ELF-1 (cell line): Measurements from ENCODE around the gene OR1L6.

Source experiments
- DNase-seq: peaks from one replicate; pipeline ENCODE4 v3.0.0-alpha.2; 2016; ENCODE audit warnings: low read depth, low spot score

Gene OR1L6

GRCh38 chr9:122742003-122742402 lies at the start of gene OR1L6:
TSS of gene OR1L6 (plus strand) at chr9:122742303. CDS start at chr9:122749848, 7,545 bp downstream.
- no peak for DNase-seq

GRCh38 chr9:122695696-122696095 lies 46.4 kb upstream of the OR1L6 start:
- no peak for DNase-seq

GRCh38 chr9:122718038-122718437 lies 24.1 kb upstream of the OR1L6 start:
- no peak for DNase-seq

DNA sequence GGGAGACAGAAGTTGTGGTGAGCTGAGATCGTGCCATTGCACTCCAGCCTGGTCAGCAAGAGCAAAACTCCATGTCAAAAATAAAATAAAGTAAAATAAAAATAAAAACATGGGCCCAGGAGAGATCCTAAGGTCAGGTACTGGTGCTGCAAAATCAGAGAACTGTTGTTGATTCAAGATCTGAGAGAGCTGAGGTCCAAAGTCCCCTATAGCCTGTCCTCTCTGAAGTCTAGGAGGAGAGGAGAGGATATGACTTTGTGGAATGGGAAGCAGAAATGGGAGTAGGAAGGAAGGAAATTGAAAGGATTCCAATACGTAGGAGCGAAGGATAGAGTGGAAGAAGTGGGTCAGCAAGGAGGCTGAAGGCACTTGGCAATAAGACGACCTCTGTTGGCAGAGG lies 22.9 kb upstream of the OR1L6 start:
- DNase-seq: no peak

- no peak for DNase-seq
Measured at GRCh38 chr9:122723690-122724089, 18.4 kb upstream of the OR1L6 start, which contains the start of gene OR1L4. TSS of gene OR1L4 (plus strand) at chr9:122723990. CDS start at chr9:122723990, 0 bp downstream.

DNA sequence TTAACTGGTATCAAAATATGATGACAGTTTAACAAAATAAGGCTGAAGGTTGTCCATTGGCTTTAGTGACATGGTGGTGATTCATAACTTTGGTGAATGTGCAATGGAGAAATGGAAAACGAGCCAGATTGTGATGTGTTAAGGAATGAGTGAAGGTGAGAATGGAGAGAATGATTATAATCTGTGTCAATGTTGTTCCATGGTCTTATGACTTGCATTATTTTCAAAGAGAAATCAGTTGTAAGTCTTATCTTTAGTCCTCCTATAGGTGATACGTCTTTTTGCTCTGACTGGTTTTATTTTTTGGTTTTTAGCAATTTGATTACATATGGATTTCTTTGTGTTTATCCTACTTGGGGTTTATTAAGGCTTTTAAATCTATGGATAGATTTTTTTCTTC lies 12.7 kb downstream of the OR1L6 start:
- DNase-seq: no peak

DNA sequence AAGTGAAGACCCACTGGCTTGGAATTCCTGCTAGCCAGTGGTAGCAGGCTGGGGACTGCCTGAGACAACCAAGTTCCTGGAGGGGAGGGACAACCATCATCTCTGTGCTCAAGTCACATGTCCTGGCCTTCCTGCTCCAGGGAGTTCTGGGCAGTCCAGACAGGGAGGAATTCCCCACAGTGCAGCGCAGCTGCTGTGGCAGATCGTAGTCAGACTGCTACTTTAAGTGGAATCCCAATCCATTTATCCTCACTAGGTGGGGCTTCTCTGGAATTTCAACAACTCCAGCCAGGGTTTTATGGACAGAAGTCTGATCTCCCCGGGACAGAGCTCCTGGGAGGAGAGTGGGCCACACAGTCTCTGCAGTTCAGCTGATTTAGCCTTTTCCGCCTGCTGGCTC lies 25.7 kb downstream of the OR1L6 start:
- peak; percentile 32 for DNase-seq

GRCh38 chr9:122777052-122777451 lies 34.9 kb downstream of the OR1L6 start:
- peak; percentile 39 for DNase-seq

- DNase-seq: peak; percentile 15
Measured at GRCh38 chr9:122777935-122778627, 36.0 kb downstream of the OR1L6 start.

GRCh38 chr9:122779181-122779580 lies 37.1 kb downstream of the OR1L6 start:
- DNase-seq: no peak

DNA sequence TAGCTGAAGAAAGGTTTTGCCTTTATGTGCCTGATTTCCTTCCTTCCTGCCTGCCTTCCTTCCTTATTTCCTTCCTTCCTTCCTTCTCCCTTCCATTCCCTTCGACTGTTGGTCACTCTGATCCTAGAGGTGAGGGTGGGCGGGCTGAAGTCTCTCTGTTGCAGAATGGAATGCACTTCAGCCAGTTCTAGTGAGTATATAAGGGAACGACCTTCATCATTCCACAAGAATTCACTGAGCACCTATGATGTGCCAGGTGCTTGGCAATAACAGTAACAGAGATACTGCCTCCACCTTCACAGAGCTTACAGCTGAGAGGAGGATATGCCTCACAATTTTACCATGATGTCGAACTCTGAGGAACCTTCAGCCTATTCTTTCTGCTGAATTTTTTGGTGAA lies 37.9 kb downstream of the OR1L6 start:
- DNase-seq: no peak

DNA sequence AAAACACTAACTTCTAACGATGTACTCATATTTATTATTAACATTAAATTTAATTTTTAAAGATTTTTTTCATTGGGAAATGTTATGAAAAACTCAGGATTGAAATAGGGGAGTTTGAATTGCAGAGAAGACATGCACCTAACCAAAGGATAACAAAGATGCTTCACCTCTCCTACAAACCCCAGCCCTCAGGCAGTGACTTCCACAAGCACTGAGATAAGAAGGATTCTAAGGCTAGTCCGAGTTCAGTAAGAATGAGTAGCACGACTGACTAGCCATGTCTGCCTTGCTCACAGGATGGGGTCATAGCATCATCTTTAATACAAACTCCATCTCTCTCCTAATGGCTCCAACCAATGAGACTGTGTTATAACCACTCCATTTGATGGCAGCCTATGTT lies 39.6 kb downstream of the OR1L6 start:
- no peak for DNase-seq

DNA sequence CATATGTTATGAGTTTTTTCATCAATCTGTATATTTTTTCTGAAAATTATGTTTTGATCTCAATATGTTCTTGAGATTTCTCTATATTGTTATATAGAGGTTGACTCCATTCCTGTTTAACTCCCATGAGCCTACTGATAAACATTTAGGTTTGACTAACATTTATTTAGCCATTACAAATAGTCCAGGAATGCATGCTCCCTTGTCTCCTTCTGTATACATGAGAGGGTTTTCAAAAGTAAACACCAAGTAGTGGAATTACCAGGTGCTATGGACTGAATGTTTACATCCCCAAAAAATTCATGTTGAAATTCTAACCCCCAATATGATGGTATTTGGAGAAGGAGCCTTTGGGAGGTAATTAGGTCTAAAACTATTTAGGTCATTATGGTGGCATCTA lies 43.2 kb downstream of the OR1L6 start:
- DNase-seq: no peak

DNA sequence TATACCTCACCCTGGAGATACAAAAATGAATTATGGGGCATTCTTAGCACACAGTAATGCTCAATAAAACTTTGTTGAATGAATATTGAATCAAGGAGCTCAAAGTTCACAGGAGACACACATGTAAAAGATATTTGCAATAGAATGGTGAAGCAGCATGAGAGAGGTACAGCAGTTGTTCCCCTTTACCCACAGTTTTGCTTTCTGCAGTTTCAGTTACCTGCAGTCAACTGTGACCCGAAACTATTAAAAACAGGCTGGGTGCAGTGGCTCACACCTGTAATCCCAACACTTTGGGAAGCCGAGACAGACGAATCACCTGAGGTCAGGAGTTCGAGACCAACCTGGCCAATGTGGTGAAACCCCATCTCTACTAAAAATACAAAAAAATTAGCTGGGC lies 44.2 kb downstream of the OR1L6 start:
- DNase-seq: no peak

DNA sequence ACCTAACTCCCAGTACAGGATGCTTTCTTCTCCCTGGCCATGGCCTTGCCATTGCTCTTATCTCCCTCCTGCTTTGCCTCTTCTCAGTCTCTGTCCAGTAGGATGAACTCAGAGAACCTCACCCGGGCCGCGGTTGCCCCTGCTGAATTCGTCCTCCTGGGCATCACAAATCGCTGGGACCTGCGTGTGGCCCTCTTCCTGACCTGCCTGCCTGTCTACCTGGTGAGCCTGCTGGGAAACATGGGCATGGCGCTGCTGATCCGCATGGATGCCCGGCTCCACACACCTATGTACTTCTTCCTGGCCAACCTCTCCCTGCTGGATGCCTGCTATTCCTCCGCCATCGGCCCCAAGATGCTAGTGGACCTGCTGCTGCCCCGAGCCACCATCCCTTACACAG lies 46.7 kb downstream of the OR1L6 start, which contains the start of gene OR5C1:
OR5C1 (plus strand) TSS at position 103 of the 400 bp plus-strand sequence; CDS start at position 103, 0 bp downstream.
- DNase-seq: no peak

GRCh38 chr9:122789256-122790046 lies 47.3 kb downstream of the OR1L6 start:
- no peak for DNase-seq

- DNase-seq: no peak
Measured at GRCh38 chr9:122791872-122792669, 50.0 kb downstream of the OR1L6 start.

DNA sequence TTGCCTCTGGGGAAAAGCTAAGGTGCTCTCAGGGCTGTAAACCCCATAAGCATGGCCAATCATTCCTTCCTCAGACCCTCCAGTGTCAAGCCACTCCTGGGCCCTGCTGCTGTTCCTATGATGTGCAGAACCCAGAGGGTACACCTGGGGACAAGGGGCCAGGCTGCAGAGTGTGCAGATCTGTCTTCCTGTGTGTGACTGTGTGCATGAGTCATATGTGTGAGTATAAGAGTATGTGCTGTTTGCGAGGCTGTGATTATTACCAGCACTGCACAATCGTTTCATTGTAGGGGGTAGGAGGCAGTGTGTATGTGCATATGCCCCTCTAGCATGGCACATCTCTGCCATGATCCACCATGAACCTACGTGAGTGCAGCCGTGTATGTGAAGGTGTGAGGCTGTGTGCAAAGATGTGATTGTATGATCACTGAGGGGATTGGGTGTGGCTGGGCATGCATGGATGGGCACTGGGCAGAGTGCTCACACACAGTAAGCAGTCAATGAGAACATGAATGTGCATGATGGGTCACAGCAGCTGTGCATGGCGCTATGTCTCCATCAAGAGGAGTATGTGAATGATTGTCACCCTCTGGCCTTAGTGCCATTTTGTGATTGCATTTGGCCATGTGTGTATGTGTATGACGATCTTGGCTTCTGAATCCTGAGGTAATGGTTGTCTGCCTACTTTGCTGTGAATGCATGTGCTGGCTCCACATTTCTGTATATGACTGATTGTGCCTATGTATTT lies 55.4 kb downstream of the OR1L6 start:
- no peak for DNase-seq
